Stimulated activated CD4-positive, alpha-beta T cell treated with anti-CD3 and anti-CD28 coated beads, Interleukin-2, amount 100 ng/mL, for 24 hours (primary cell): ENCODE measurements around the gene LRRC66.

Source experiments
- DNase-seq, 2 donors: peaks; one replicate each; pipeline ENCODE4 v3.0.0-alpha.2; 2020

Gene LRRC66, protein sequence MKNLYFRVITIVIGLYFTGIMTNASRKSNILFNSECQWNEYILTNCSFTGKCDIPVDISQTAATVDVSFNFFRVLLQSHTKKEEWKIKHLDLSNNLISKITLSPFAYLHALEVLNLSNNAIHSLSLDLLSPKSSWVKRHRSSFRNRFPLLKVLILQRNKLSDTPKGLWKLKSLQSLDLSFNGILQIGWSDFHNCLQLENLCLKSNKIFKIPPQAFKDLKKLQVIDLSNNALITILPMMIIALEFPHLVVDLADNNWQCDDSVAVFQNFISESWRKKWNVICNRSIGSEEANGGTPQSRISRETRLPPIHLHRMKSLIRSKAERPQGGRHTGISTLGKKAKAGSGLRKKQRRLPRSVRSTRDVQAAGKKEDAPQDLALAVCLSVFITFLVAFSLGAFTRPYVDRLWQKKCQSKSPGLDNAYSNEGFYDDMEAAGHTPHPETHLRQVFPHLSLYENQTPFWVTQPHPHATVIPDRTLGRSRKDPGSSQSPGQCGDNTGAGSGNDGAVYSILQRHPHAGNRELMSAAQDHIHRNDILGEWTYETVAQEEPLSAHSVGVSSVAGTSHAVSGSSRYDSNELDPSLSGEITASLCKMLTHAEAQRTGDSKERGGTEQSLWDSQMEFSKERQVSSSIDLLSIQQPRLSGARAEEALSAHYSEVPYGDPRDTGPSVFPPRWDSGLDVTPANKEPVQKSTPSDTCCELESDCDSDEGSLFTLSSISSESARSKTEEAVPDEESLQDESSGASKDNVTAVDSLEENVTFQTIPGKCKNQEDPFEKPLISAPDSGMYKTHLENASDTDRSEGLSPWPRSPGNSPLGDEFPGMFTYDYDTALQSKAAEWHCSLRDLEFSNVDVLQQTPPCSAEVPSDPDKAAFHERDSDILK

DNA sequence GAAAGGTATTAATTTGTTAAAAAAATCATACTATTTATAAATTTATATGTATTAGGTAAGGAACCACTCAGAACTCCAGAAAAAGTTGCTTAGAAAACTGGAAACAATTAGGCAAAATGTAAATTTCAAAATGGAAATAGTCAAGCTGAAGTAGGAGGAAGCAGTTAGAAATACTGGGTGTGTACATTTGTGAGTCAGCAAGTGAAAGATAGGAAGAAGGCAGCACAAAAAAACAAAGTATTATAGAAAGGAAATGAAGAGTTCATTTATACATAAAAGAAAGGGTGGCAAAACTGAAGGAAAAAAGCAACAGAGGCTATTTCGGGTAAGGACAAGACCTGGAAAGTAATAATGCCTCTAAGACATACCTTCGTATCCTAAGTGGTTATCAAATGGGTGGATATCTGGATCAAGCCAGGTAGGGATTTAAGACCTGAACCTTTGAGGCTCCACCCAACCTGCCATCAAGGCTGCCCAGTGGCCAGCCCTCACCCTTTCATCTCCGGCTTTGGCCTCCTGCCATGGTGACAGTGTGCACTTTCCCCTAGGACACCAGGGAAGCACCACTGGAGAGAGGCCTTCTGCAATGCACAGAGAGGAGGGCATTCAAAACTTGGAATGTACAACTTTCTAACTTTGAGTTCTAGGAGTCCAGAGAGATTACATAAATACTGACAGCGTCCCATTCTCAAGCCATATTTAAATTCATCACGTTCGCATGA is at the start of gene LRRC66:
TSS of gene LRRC66 (minus strand) at position 428 of the 722 bp plus-strand sequence. CDS start 2,750 bp downstream, outside the sequence.
- DNase-seq, result no peak

DNA sequence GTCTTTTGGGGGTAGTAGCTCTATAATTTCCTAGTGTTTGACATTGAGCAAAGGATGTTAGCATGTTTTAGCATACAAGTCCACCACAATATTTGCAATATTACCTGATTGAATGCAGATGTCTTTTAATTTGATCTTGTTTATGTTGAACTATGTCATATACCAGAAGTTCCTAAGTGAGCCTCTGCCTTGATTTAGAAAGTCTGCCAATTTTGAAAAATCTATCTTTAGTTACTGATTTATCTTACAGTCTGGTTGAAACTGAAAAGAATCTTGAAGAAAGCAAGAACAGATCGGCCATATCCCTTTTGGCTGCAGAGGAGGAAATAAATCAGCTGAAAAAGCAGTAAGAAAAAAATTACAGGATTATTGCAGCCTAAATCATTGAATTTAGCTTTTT is 49.4 kb upstream of the LRRC66 start:
- DNase-seq, result no peak

DNA sequence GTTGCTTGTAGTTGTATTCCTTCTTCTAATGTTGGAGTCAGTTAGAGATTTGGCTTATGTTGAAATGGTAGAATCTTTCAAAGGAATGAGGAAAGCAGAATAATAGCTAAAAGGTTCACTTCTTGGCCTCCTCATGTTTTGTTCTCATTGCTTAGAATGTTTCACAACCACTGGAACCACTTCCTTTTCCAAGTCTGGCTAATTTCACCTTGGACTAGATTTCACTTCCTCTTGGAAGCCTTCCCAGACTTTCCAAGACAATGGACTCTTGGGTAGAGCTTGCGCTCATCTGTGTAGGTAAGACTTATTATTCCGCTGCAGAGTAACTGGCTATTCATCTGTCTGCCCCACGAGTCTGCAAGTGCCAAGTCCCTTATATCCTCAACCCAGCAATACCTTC is 39.2 kb upstream of the LRRC66 start:
- DNase-seq, result no peak

DNA sequence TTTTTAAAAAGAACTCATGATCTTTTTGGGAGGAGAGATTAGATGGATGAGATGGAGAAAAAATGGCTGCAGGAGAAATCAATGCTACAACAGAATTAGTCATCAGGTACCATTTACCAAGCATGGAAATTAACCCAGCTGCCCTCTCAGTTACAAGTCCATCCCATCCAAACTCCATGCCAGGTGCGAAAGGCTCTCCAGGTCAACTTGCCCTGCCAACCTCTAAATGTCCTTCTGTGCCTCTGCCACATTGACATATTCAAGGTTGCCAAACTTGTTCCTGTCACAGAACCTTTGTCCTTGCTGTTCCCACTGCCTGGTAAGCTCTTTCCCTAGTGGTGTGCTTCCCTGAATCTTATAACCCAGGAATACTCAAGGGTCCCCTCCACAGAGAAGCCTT is 38.1 kb upstream of the LRRC66 start:
- no peak for DNase-seq

DNA sequence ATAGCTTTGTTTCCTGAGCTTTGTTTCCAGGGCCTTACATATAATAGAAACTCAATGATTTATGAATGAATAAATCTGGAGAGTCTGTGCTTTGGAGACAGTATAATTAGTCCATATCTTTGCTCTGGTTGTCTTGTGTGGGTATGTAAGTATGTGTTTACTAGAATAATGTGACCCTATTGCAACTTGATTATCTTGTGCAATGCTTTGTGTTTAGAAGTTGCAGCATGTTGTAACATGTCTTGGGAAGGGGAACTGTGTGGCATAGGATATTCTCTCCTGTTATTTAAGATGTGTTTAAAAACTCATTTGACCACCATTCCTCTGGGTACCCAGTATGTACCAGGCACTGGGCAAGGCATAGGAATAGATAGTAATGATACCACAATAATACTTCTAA is 37.0 kb upstream of the LRRC66 start:
- DNase-seq, result no peak

DNA sequence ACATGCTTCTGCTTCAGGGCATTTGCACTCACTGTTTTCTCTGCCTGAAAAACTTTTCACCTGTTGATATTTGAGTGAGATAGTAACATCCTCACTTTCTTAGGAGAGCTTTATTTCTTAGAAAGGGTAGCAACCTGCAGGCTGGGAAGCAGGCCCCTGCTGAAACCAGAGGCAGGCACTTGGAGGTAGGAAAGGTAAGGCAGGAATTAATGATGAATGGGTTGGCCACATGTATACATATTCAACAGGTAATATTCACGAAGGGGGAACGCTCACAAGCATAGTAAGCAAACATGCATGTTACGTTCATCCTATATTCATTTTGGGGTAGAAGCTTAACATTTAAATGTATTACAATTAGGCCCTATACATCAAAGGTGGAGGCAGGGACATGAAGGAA is 34.1 kb upstream of the LRRC66 start:
- no peak for DNase-seq

DNA sequence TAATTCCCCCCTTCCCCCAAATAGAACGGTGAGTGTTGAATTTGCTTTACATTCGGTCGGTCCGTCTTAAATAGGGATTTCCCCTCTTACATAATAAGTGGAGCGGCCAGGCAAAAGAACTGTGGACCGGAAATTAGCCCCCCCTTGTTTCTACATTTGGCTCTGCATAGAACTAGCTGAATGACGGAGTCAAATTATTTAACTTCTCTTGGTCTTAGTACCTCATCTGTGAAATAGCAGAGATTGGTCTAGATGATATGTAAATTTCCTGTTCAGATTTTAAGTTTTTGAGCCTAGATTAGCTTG is 32.3 kb upstream of the LRRC66 start:
- no peak for DNase-seq

DNA sequence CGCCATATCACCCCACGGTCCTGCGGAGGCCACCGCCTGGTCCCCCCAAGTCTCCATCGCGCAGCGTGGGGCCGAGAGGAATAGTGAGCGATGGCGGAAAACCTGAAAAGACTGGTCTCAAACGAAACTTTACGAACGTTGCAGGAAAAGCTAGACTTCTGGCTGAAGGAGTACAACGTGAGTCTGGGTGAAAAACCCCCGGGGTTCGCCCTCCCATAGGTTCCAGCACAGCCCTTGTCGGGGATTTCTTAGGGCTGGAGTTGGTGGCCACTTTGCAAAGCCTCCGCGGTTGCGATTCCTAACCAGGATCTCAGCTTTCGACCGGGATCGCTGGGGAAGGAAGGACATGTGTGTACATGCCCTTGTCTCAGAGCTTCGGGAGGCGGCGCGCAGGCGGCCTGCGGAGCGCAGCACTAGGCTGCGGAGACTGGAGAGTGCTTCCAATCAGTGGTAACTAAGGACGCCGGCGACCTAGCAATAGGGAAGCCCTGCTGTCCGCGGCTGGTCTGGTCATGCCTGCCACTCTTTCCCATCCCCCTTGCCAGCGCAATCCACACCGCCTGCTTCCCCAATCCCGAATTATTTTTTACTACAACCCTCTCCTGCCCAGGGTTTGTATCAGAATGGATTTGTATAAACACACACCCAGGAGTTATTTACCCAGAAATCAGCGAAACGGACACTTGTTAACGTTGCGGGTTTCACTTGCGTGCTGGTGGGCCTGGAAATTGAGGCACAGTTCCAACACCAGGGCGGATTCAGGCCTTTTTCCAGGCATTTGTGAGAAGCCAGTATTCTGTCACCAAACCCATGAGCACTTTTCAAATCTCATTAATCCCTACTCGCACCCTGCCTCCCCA is 31.7 kb upstream of the LRRC66 start:
- DNase-seq, result peak in 1 of 2 donors; percentile 15

DNA sequence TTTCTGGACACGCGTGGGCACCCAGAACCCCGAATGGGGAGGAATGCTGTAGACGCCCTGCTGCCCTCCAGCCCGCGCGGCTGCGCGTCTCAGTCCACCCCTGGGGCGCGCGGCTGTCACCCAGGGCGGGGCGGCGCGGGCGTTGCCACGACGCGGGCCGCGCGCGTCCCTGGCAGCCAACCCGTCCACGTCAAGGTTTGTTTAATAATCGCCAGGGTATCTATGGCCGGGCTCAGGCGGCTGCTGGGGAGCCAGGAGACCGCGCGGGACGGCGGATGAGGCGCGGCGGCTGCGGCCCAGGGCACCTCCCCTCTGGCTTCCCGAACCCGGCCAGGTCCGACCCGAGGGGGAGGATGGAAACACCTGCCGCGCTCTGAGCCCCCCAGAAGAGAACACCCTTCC is 31.1 kb upstream of the LRRC66 start, which contains the start of gene SPATA18:
TSS of gene SPATA18 (plus strand) at position 92 of the 402 bp plus-strand sequence. CDS start 401 bp downstream, outside the sequence.
- DNase-seq, result peak in 1 of 2 donors; percentile 10

DNA sequence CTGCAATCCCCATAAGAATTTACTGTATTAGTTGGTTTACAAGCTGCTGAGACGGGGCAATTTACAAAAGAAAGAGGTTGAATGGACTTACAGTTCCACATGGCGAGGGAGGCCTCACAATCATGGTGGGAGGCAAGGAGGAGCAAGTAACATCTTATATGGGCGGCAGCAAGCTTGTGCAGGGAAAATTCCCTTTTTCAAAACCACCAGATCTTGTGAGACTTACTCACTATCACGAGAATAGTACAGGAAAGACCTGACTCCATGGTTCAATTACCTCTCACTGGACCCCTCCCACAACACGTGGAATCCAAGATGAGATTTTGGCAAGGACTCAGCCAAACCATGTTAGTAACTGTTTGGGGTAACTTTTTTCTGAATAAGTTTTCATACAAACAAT is 29.1 kb upstream of the LRRC66 start:
- no peak for DNase-seq

DNA sequence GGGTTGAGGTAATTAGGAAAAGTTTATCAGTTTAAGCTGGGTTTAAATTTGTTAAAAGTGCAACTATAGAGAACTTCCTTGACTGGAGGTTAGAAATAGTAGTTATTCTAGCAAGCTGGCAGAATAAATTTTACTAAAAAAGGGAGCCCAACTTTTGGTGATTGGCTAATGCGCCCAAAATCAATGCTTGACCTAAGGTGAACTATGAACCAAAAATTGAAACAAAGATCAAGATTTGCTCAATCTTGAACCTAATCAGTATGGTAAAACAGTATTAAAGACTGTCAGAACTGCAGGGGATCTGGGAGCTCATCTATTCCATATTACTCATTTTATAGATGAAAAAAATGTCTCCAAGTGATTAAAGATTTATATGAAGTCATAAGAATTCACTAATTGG is 24.9 kb upstream of the LRRC66 start:
- no peak for DNase-seq

DNA sequence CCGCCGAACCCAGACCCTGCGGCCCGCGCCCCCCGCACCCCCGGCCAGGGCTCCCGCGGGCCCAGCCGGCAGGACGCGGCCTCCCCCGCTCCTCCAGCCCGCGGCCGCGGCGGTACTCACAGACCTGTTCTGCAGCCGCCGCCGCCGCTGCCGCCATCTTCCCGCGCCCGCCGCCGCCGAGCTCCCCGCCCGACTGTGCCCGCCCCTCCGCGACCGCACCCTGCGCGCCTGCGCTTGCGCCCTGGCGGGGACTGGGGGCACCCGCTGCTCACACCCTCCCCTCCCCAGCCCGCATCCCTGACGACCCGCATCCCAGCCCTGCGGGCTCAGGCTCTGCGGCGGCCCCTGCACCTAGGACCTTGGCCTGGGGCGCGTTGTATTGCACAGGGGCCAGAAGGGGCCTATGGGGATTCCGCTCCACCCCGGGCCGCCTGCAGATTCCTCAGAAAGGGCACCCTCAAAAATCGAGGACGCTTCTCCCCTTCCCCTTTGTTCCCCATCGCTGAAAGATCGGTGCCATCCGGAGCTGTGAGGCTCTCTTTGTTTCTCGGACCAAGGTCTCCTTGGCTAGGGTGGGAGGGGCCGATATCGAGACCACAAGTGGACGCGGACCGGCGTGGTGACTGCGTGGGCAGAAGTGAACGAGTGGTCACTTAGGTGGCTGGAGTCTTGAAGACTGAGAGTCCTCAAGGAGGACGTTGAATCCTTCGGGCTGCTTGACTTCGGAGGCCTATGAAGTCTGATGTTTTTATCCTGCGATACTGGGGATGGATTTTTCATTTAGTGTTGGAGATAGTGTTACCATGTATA is 18.1 kb upstream of the LRRC66 start, which contains the start of gene SGCB:
TSS of gene SGCB (minus strand) at position 197 of the 810 bp plus-strand sequence. CDS start at position 157, 40 bp downstream.
- DNase-seq, result peak; percentile 74 to 81

DNA sequence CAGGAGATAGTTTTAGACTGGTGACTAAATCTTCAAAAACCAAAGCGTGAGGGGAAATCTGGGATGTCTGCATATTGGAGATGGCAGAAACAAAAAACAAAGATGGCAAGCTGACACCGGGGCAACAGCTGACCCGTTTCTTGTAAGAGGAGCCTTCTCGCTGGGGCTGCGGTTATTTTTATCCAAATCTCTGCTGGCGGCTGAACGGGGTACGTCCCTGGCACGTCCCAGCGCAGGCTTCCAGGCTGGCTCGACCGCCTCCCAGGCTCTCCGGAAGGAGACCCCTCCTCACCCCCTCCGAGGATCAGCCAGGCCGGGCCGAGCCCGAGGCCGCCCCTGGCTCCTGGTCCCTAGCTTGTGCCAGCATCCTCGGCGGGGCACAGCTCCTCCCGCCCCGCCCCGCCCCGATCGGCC is 17.5 kb upstream of the LRRC66 start:
- peak in 1 of 2 donors; percentile 23 for DNase-seq

DNA sequence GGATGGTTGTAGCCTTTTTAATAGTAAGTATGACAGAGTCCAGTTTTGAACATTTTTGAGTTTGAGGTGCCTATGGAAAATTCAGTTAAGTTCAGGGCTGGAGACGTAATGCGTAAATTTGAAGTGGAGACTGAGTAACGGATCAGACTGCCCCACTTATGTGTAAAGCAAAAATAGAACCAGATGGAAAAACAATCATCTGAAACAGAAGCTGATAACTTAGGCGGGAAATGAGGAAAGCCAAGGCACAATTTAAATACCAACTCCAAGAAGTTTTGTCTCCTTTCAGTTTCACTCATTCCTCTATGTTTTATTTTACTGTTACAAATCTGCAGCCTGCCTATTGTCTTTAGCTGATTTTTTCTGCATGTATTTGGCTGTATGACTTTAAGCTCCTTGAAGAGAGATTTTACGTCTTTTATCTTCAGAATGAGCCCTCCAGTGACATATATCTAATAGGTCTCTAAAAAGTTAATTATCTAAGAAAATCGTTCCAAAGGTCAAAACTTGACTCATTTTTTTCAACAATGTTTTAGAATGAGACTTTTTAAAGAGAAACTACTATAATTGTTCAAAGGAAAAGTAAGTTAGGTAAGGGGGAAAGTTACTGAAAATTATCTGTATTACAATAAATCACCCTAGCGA is 16.8 kb upstream of the LRRC66 start:
- DNase-seq, result no peak

DNA sequence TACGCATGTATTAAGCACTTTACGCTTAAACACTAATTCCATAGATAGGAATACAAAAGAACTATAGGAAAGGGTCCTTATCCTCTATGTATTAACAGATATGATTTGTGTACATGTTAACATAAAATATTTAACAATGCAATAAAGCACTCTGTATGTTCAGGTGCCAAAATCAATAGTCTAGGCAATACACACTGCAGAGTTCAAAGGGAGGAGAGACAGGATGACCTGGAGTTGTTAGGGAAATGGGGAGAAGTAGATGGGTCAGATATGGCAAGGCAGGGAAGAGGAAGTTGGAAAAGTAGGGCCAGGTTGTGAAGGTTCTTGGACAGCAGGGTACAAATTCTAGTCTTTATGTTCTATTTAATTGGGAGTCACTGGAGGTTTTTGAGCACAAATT is 15.0 kb upstream of the LRRC66 start:
- no peak for DNase-seq

DNA sequence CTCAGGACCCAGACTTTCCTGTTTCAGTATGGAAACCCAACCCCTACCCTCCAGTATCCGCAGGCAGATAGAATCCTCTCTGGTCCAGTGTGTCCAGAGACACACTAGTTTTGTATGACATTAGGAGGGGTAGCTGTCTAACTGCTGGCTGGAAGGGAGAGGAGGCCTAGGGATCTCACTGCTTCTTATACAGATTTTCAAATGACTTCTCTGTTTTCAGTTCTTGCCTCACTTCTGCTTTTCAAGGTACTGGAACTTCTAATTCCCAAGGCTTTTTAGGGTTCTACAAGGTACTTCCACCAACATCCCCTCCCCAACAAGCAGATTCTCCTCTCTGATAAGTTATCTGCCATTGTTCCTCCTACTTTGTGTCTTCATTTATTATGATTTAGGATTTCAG is 11.8 kb upstream of the LRRC66 start:
- no peak for DNase-seq

DNA sequence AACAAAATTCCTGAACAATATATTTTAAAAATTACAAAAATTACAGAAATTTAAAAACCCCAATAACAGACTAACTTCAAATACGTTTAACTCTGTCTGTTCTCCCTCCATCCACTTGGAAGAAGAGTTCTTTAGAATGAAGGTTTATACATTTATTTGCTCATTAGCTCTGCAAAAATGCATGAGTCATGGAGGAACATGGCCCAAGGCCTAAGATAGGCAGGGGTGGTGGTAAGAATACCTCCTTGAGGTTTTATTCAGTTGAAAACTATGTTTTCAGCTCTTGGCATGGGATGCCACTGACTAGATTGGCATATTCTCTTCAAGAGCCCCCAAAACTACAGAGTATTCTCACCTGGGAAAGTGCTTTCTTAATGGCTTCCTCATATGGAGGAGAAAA is 8.8 kb upstream of the LRRC66 start:
- no peak for DNase-seq

DNA sequence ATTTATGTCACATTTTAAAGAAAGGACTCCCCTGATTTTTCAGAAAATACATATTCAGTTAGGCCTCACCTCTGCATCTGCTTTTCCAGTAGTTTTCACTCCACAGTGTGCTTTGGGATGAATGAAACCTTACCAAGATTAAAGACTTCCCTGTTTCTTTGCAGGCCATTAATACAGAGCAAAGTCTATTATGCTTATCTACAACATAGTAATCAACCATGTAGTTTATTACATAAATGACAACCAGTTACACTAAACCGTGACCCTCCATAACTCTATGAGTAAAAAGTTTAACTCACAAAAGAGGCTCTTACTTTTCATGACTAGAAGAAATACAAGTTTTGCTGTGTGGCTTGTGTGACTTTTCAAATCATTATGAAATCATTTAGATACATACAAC is 2.3 kb downstream of the LRRC66 start:
- DNase-seq, result no peak

DNA sequence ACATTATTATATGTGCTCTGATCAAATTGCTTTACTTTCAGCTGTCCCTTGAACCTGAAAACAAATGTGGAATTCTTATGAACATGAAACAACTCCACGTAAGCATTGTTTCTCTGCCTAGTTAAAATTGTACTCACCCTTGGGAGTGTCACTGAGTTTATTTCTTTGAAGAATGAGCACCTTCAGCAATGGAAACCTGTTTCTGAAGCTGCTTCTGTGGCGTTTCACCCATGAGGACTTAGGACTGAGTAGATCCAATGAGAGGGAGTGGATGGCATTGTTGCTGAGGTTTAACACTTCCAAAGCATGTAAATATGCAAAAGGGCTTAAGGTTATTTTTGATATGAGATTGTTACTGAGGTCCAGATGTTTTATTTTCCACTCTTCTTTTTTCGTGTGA is 3.2 kb downstream of the LRRC66 start:
- no peak for DNase-seq

DNA sequence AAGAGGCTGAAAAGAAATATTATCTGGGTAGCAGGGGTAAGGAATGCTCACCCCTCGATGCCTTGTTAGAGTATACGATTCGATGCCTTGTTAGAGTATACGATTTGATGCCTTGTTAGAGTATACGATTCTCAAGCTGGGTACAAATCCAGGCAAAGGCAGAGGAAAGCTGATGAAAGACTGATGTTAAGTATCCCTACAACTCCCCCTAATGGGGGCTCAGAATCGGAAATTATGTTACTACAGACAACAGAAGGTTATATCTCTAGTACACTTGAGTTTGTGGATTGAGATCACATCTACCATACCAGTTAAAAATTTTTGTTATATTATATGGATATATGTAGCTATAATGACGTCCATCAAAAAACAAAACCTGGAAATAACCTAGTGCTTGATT is 4.8 kb downstream of the LRRC66 start:
- no peak for DNase-seq

DNA sequence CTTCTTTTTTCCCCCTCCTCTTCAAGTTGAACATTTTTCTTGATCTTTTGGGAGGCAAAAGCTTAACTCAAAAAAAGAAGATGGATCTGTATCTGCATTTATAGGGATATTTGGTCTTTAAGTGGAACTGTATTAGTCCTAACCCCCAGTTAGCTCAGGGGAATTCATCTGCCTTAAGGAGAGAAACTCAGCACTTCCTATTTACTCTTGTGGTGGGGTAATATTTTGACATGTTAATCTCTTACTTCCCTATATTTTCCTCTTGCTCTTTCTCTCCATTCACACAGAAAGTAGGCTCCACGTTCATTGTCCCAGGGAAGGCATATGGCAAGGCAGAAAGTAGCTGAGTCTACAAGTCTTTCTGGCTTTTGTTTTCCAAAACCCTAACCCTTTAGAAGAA is 5.3 kb downstream of the LRRC66 start:
- DNase-seq, result no peak
